ENCODE results near the gene KRT40.

The KRT40 gene

GRCh38 chr17:41020336-41020735 lies 36.2 kb upstream of the KRT40 start:
- no peaks in the 10 kb centered on the region for H3K4me1 ChIP-seq (ENCODE audit: control insufficient read depth in 2 of 2, insufficient read depth in 1 of 2, low read depth in 1 of 2, low read length in 2 of 2)
- H3K9me3 ChIP-seq (replicated peaks in 1 of 2; ENCODE audit: control insufficient read depth in 2 of 2, insufficient read depth in 1 of 2, low read depth in 1 of 2, low read length in 2 of 2), result no peaks in the 10 kb centered on the region
- no peak overlapping the region for H3K27ac ChIP-seq (replicated peaks; ENCODE audit: low read length)
- H3K27me3 ChIP-seq (ENCODE audit: control insufficient read depth in 3 of 3, insufficient read depth in 3 of 3, low read depth in 1 of 3, low read length in 3 of 3), result no peaks in the 10 kb centered on the region
- H3K9ac ChIP-seq (ENCODE audit: low read depth, low read length, poor library complexity), result no peak overlapping the region
- no peaks in the 10 kb centered on the region for H3K36me3 ChIP-seq (replicated peaks in 1 of 2; ENCODE audit: control insufficient read depth in 2 of 2, insufficient read depth in 2 of 2, low read length in 2 of 2)
- no peak for DNase-seq (ENCODE audit: low spot score)
- H4K91ac ChIP-seq (ENCODE audit: low read depth, low read length, poor library complexity), result no peak overlapping the region
- H3K18ac ChIP-seq (ENCODE audit: low read length), result no peak overlapping the region
- no peak overlapping the region for H3K4me3 ChIP-seq (ENCODE audit: low read length in 2 of 2)
- no peak overlapping the region for H4K8ac ChIP-seq (ENCODE audit: low read depth, low read length)
- no peak overlapping the region for H3K4me2 ChIP-seq (ENCODE audit: insufficient read depth, low read length, poor library complexity, severe bottlenecking)
- H2BK12ac ChIP-seq (ENCODE audit: low read length), result no peak overlapping the region
- H3K4ac ChIP-seq (ENCODE audit: low read length), result no peak overlapping the region
- no peak overlapping the region for H2AFZ ChIP-seq (ENCODE audit: low read length)
- H2BK5ac ChIP-seq (ENCODE audit: low read length), result no peak overlapping the region
- H2AK5ac ChIP-seq (ENCODE audit: low read depth, low read length), result no peak overlapping the region
- H2BK120ac ChIP-seq (ENCODE audit: low read depth, low read length), result no peak overlapping the region
- no peak overlapping the region for H3K23ac ChIP-seq (ENCODE audit: low read depth, low read length, poor library complexity)
- H3K14ac ChIP-seq (ENCODE audit: low read length), result no peak overlapping the region
- no peak overlapping the region for H2BK15ac ChIP-seq (ENCODE audit: low read length)
- H3K79me1 ChIP-seq (ENCODE audit: low read depth, low read length), result no peaks in the 10 kb centered on the region

DNA sequence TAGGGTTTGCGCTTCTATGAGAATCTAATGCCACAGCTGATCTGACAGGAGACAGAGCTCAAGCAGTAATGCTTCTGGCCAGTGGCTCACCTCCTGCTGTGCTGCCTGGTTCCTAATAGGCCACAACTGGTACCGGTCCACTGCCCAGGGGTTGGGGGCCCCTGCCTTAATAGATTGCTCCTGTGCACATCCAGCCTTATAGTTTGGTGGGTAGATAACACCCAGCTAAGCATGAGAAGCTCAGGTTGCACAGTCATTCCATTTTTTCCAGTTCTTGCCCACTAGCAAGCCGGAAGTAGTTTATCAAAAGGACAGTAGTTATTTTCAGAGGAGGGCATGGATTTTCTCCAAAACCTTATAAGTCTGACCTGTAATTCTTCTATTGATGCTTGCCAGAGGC lies 35.3 kb upstream of the KRT40 start:
- WGBS, 2 donors (ENCODE audit: extremely low coverage in 2 of 2, insufficient read length in 2 of 2, insufficient replicate concordance in 1 of 2), result no CpG with 5 or more reads among the region's 3 CpGs
- Histone ChIP-seq H2AFZ (ENCODE audit: low read length) (no peak overlapping the region), H3K9ac (ENCODE audit: low read depth, low read length, poor library complexity) (no peak overlapping the region), H2BK5ac (ENCODE audit: low read length) (no peak overlapping the region), H3K4me3 (ENCODE audit: low read length in 2 of 2) (no peak overlapping the region), H2BK120ac (ENCODE audit: low read depth, low read length) (no peak overlapping the region), H3K18ac (ENCODE audit: low read length) (no peak overlapping the region), H3K36me3 (replicated peaks in 1 of 2; ENCODE audit: control insufficient read depth in 2 of 2, insufficient read depth in 2 of 2, low read length in 2 of 2) (no peaks in the 10 kb centered on the region), H4K8ac (ENCODE audit: low read depth, low read length) (no peak overlapping the region), H2BK12ac (ENCODE audit: low read length) (no peak overlapping the region), H3K4ac (ENCODE audit: low read length) (no peak overlapping the region), H3K4me2 (ENCODE audit: insufficient read depth, low read length, poor library complexity, severe bottlenecking) (no peak overlapping the region), H2AK5ac (ENCODE audit: low read depth, low read length) (no peak overlapping the region), H3K23ac (ENCODE audit: low read depth, low read length, poor library complexity) (peak overlapping the region; percentile 56), H4K91ac (ENCODE audit: low read depth, low read length, poor library complexity) (peak overlapping the region; percentile 64), H3K14ac (ENCODE audit: low read length) (no peak overlapping the region), H3K27me3 (ENCODE audit: control insufficient read depth in 3 of 3, insufficient read depth in 3 of 3, low read depth in 1 of 3, low read length in 3 of 3) (no peaks in the 10 kb centered on the region), H3K9me3 (replicated peaks in 1 of 2; ENCODE audit: control insufficient read depth in 2 of 2, insufficient read depth in 1 of 2, low read depth in 1 of 2, low read length in 2 of 2) (no peaks in the 10 kb centered on the region), H2BK15ac (ENCODE audit: low read length) (no peak overlapping the region), H3K4me1 (ENCODE audit: control insufficient read depth in 2 of 2, insufficient read depth in 1 of 2, low read depth in 1 of 2, low read length in 2 of 2) (no peaks in the 10 kb centered on the region), H3K27ac (replicated peaks; ENCODE audit: low read length) (no peak overlapping the region), H3K79me1 (ENCODE audit: low read depth, low read length) (no peaks in the 10 kb centered on the region)
- DNase-seq (ENCODE audit: low spot score), result no peak

DNA sequence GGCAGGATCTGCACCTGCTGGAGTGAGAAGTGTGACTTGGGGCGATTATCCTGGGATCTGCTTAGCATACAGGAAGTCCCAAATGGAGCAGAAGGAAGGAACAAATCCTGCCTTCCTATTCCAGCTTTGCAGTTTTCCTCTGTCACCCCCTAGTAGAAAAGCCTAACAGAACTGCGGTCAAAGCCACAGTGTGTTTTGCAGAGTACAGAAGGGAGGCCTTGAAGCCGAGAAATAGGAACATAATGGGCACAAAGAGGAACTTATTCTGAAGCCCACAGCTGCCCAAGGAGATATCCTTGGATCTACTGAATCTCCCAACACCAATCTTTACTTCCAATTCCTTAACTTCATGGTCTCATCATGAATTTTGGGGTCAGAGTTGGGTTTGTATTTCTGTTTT lies 34.4 kb upstream of the KRT40 start:
- Histone ChIP-seq H4K91ac (ENCODE audit: low read depth, low read length, poor library complexity) (no peak overlapping the region), H3K4me1 (ENCODE audit: control insufficient read depth in 2 of 2, insufficient read depth in 1 of 2, low read depth in 1 of 2, low read length in 2 of 2) (no peaks in the 10 kb centered on the region), H3K79me1 (ENCODE audit: low read depth, low read length) (no peaks in the 10 kb centered on the region), H2BK12ac (ENCODE audit: low read length) (no peak overlapping the region), H3K27me3 (ENCODE audit: control insufficient read depth in 3 of 3, insufficient read depth in 3 of 3, low read depth in 1 of 3, low read length in 3 of 3) (no peaks in the 10 kb centered on the region), H3K36me3 (replicated peaks in 1 of 2; ENCODE audit: control insufficient read depth in 2 of 2, insufficient read depth in 2 of 2, low read length in 2 of 2) (no peaks in the 10 kb centered on the region), H4K8ac (ENCODE audit: low read depth, low read length) (no peak overlapping the region), H2BK15ac (ENCODE audit: low read length) (no peak overlapping the region), H3K9ac (ENCODE audit: low read depth, low read length, poor library complexity) (no peak overlapping the region), H3K23ac (ENCODE audit: low read depth, low read length, poor library complexity) (no peak overlapping the region), H2BK120ac (ENCODE audit: low read depth, low read length) (no peak overlapping the region), H2BK5ac (ENCODE audit: low read length) (no peak overlapping the region), H3K4me3 (ENCODE audit: low read length in 2 of 2) (no peak overlapping the region), H3K14ac (ENCODE audit: low read length) (no peak overlapping the region), H3K4ac (ENCODE audit: low read length) (no peak overlapping the region), H2AK5ac (ENCODE audit: low read depth, low read length) (no peak overlapping the region), H2AFZ (ENCODE audit: low read length) (no peak overlapping the region), H3K18ac (ENCODE audit: low read length) (no peak overlapping the region), H3K9me3 (replicated peaks in 1 of 2; ENCODE audit: control insufficient read depth in 2 of 2, insufficient read depth in 1 of 2, low read depth in 1 of 2, low read length in 2 of 2) (no peaks in the 10 kb centered on the region), H3K4me2 (ENCODE audit: insufficient read depth, low read length, poor library complexity, severe bottlenecking) (no peak overlapping the region), H3K27ac (replicated peaks; ENCODE audit: low read length) (no peak overlapping the region)
- no CpG with 5 or more reads among the region's 3 CpGs for WGBS, 2 donors (ENCODE audit: extremely low coverage in 2 of 2, insufficient read length in 2 of 2, insufficient replicate concordance in 1 of 2)
- DNase-seq (ENCODE audit: low spot score), result no peak

DNA sequence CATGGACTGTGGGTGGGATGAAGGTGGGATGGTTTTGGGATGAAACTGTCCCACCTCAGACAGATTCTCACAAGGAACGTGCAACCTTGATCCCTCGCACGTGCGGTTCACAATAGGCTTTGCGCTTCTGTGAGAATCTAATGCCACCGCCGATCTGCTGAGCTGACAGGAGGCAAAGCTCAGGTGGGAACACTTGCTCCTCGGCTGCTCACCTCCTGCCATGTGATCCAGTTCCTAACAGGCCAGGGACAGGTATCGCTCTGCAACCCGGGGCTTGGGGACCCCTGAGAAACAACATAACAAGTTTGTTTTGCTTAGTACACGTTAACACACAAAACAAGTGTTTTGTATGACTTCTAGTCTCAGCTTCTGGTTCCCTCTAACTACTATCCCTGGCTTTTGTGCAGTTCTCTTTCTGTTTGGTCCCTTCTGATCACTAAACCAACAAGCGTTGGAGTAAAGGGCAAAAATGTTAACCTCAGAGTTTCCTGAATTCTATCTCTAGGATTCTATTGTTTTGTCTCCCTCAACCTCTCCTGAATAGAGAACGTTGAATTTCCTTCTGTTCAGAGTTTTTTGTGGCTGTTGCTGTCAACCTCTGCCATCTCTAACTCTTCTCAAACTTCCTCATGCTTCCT lies 32.6 kb upstream of the KRT40 start:
- Histone ChIP-seq H3K27me3 (ENCODE audit: control insufficient read depth in 3 of 3, insufficient read depth in 3 of 3, low read depth in 1 of 3, low read length in 3 of 3) (no peaks in the 10 kb centered on the region), H3K27ac (replicated peaks; ENCODE audit: low read length) (no peak overlapping the region), H3K4me3 (ENCODE audit: low read length in 2 of 2) (no peak overlapping the region), H2BK120ac (ENCODE audit: low read depth, low read length) (no peak overlapping the region), H2BK12ac (ENCODE audit: low read length) (peak overlapping the region; percentile 36), H3K4me1 (ENCODE audit: control insufficient read depth in 2 of 2, insufficient read depth in 1 of 2, low read depth in 1 of 2, low read length in 2 of 2) (no peaks in the 10 kb centered on the region), H2AK5ac (ENCODE audit: low read depth, low read length) (no peak overlapping the region), H4K8ac (ENCODE audit: low read depth, low read length) (peak overlapping the region; percentile 45), H2BK15ac (ENCODE audit: low read length) (no peak overlapping the region), H3K14ac (ENCODE audit: low read length) (no peak overlapping the region), H3K36me3 (replicated peaks in 1 of 2; ENCODE audit: control insufficient read depth in 2 of 2, insufficient read depth in 2 of 2, low read length in 2 of 2) (no peaks in the 10 kb centered on the region), H3K23ac (ENCODE audit: low read depth, low read length, poor library complexity) (no peak overlapping the region), H3K9ac (ENCODE audit: low read depth, low read length, poor library complexity) (no peak overlapping the region), H2AFZ (ENCODE audit: low read length) (no peak overlapping the region), H3K18ac (ENCODE audit: low read length) (no peak overlapping the region), H4K91ac (ENCODE audit: low read depth, low read length, poor library complexity) (no peak overlapping the region), H3K4ac (ENCODE audit: low read length) (no peak overlapping the region), H3K4me2 (ENCODE audit: insufficient read depth, low read length, poor library complexity, severe bottlenecking) (no peak overlapping the region), H3K79me1 (ENCODE audit: low read depth, low read length) (no peaks in the 10 kb centered on the region), H3K9me3 (replicated peaks in 1 of 2; ENCODE audit: control insufficient read depth in 2 of 2, insufficient read depth in 1 of 2, low read depth in 1 of 2, low read length in 2 of 2) (no peaks in the 10 kb centered on the region), H2BK5ac (ENCODE audit: low read length) (no peak overlapping the region)
- no CpG with 5 or more reads among the region's 13 CpGs for WGBS, 2 donors (ENCODE audit: extremely low coverage in 2 of 2, insufficient read length in 2 of 2, insufficient replicate concordance in 1 of 2)
- DNase-seq (ENCODE audit: low spot score), result no peak

Data from neuronal stem cell (in vitro differentiated cells).